Endothelial cell of umbilical vein (primary cell): ENCODE results near the gene PHLPP1.

ENCODE experiments used
- EZH2 ChIP-seq: IDR thresholded peaks from 2 replicates; pipeline ENCODE4 v1.6.1; 2012; ENCODE audit warnings: borderline replicate concordance, low read depth, mild to moderate bottlenecking, moderate library complexity, low read length, inconsistent platforms; ENCODE audit not compliant: severe bottlenecking
- GATA2 ChIP-seq: IDR thresholded peaks from 2 replicates; pipeline ENCODE4 v1.7.0; 2011; ENCODE audit warnings: low read depth, mild to moderate bottlenecking, moderate library complexity, mixed read lengths, low read length; ENCODE audit not compliant: insufficient read length, insufficient read depth
- JUN ChIP-seq: IDR thresholded peaks from 2 replicates; pipeline ENCODE4 v1.6.1; 2011; ENCODE audit warnings: borderline replicate concordance, low read depth; ENCODE audit not compliant: insufficient read length, insufficient read depth
- MYC ChIP-seq: IDR thresholded peaks from one replicate; pipeline ENCODE4 v1.6.1; 2011; ENCODE audit warnings: mild to moderate bottlenecking, low read depth, low read length
- POLR2A ChIP-seq: IDR thresholded peaks from 2 replicates; pipeline ENCODE4 v1.6.1; 2012; ENCODE audit warnings: low read depth, mild to moderate bottlenecking, control low read depth, low read length
- POLR2AphosphoS5 ChIP-seq: IDR thresholded peaks from 2 replicates; pipeline ENCODE4 v1.6.1; 2012; ENCODE audit warnings: low read depth, mild to moderate bottlenecking, control low read depth, low read length, moderate library complexity; ENCODE audit not compliant: insufficient read depth
- TF ChIP-seq, protein P1 (sequence below), 2 donors: IDR thresholded peaks; 1 replicate in 1 of 2; 2 replicates in 1 of 2; pipeline ENCODE4 v1.5.1; 2011; ENCODE audit warnings: low read length in 2 of 2, mild to moderate bottlenecking in 2 of 2, moderate library complexity in 2 of 2, control low read depth in 1 of 2, inconsistent platforms in 1 of 2, low read depth in 1 of 2; ENCODE audit not compliant: insufficient read depth in 1 of 2; ENCODE audit errors: extremely low read depth in 1 of 2
- TF ChIP-seq, protein P2 (sequence below): IDR thresholded peaks from 2 replicates; pipeline ENCODE4 v1.6.1; 2011; ENCODE audit not compliant: insufficient read depth, insufficient read length

DNA sequence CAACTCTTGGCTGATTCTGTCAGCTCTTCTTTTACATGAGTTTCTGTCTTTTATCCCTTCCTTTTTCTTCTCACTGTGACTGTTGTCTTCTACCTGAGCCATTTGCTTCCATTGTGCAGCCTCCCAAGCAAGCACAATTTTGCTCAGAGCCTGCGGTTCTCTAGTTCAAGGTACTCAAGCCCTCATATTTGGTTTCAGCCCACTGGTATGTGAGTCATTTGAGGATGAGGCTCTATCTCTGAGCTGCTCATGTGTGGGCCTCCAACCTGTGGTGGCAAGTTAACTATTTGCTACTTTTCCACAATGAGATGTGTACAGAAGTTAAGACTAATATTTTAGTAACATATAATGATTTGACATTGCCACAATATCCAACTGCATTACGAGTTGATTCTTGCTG is 183.0 kb downstream of the PHLPP1 start:
- TF ChIP-seq, protein P1, sequence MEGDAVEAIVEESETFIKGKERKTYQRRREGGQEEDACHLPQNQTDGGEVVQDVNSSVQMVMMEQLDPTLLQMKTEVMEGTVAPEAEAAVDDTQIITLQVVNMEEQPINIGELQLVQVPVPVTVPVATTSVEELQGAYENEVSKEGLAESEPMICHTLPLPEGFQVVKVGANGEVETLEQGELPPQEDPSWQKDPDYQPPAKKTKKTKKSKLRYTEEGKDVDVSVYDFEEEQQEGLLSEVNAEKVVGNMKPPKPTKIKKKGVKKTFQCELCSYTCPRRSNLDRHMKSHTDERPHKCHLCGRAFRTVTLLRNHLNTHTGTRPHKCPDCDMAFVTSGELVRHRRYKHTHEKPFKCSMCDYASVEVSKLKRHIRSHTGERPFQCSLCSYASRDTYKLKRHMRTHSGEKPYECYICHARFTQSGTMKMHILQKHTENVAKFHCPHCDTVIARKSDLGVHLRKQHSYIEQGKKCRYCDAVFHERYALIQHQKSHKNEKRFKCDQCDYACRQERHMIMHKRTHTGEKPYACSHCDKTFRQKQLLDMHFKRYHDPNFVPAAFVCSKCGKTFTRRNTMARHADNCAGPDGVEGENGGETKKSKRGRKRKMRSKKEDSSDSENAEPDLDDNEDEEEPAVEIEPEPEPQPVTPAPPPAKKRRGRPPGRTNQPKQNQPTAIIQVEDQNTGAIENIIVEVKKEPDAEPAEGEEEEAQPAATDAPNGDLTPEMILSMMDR (IDR thresholded peaks at IDR 0.05; ENCODE audit: extremely low read depth in 1 of 2, insufficient read depth in 1 of 2, low read depth in 1 of 2, low read length in 2 of 2) = no peak
- TF ChIP-seq POLR2A (no peak), EZH2 (no peak), POLR2AphosphoS5 (no peak), JUN (no peak), GATA2 (no peak), MYC (no peak)
- TF ChIP-seq, protein P2, sequence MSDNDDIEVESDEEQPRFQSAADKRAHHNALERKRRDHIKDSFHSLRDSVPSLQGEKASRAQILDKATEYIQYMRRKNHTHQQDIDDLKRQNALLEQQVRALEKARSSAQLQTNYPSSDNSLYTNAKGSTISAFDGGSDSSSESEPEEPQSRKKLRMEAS = no peak
